Ishikawa (cell line): ENCODE measurements around the gene TMEM208.

Experiments
- CEBPB ChIP-seq: IDR thresholded peaks from 2 replicates; pipeline ENCODE4 v1.6.1; 2012
- CREB1 ChIP-seq: IDR thresholded peaks from 2 replicates; pipeline ENCODE4 v1.6.1; 2012; ENCODE audit warnings: low read depth
- EGR1 ChIP-seq: IDR thresholded peaks from 2 replicates; pipeline ENCODE4 v1.6.1; 2012
- EP300 ChIP-seq: IDR thresholded peaks from 2 replicates; pipeline ENCODE4 v1.6.1; 2012; ENCODE audit warnings: borderline replicate concordance
- FOXM1 ChIP-seq: IDR thresholded peaks from 2 replicates; pipeline ENCODE4 v1.6.1; 2012; ENCODE audit warnings: low read depth, borderline replicate concordance
- NFIC ChIP-seq: IDR thresholded peaks from 2 replicates; pipeline ENCODE4 v1.6.1; 2012
- RAD21 ChIP-seq: IDR thresholded peaks from 2 replicates; pipeline ENCODE4 v1.6.1; 2012; ENCODE audit warnings: low read depth
- TAF1 ChIP-seq: IDR thresholded peaks from 2 replicates; pipeline ENCODE4 v1.6.1; 2012; ENCODE audit warnings: low read depth, mild to moderate bottlenecking
- TCF12 ChIP-seq: IDR thresholded peaks from 2 replicates; pipeline ENCODE4 v1.6.1; 2012; ENCODE audit warnings: low read depth
- TEAD4 ChIP-seq: IDR thresholded peaks from 2 replicates; pipeline ENCODE4 v1.6.1; 2012
- YY1 ChIP-seq: IDR thresholded peaks from 2 replicates; pipeline ENCODE4 v1.6.1; 2012; ENCODE audit warnings: low read depth
- ZBTB7A ChIP-seq: IDR thresholded peaks from 2 replicates; pipeline ENCODE4 v1.6.1; 2012; ENCODE audit warnings: low read depth
- TF ChIP-seq, protein P1 (sequence below): IDR thresholded peaks from 2 replicates; pipeline ENCODE4 v1.6.1; 2012
- TF ChIP-seq, protein P2 (sequence below): IDR thresholded peaks from 2 replicates; pipeline ENCODE4 v1.6.1; 2012; ENCODE audit warnings: low read depth, mild to moderate bottlenecking
- TF ChIP-seq, protein P3 (sequence below): IDR thresholded peaks from 2 replicates; pipeline ENCODE4 v1.6.1; 2012

Gene TMEM208

DNA sequence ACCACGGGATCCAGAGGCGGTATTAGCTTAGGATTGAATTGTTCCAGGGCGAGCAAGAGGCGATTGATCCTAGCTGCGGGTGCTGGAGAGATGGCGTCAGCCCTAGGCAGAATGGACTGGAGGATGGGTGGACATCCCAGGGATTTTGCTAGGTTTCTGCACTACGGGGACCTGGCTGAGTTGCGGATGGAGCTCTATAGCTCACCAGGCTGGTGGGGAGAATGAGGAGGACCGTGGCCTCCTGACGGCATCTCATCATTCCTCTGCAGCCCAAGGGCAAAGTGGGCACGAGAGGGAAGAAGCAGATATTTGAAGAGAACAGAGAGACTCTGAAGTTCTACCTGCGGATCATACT lies 614 bp downstream of the TMEM208 start:
- TF ChIP-seq, protein P1, sequence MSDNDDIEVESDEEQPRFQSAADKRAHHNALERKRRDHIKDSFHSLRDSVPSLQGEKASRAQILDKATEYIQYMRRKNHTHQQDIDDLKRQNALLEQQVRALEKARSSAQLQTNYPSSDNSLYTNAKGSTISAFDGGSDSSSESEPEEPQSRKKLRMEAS = no peak
- no peak for TF ChIP-seq TCF12
- no peak for TF ChIP-seq FOXM1
- no peak for TF ChIP-seq YY1
- no peak for TF ChIP-seq CREB1
- TF ChIP-seq CEBPB = no peak
- TF ChIP-seq, protein P2, sequence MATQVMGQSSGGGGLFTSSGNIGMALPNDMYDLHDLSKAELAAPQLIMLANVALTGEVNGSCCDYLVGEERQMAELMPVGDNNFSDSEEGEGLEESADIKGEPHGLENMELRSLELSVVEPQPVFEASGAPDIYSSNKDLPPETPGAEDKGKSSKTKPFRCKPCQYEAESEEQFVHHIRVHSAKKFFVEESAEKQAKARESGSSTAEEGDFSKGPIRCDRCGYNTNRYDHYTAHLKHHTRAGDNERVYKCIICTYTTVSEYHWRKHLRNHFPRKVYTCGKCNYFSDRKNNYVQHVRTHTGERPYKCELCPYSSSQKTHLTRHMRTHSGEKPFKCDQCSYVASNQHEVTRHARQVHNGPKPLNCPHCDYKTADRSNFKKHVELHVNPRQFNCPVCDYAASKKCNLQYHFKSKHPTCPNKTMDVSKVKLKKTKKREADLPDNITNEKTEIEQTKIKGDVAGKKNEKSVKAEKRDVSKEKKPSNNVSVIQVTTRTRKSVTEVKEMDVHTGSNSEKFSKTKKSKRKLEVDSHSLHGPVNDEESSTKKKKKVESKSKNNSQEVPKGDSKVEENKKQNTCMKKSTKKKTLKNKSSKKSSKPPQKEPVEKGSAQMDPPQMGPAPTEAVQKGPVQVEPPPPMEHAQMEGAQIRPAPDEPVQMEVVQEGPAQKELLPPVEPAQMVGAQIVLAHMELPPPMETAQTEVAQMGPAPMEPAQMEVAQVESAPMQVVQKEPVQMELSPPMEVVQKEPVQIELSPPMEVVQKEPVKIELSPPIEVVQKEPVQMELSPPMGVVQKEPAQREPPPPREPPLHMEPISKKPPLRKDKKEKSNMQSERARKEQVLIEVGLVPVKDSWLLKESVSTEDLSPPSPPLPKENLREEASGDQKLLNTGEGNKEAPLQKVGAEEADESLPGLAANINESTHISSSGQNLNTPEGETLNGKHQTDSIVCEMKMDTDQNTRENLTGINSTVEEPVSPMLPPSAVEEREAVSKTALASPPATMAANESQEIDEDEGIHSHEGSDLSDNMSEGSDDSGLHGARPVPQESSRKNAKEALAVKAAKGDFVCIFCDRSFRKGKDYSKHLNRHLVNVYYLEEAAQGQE = no peak
- no peak for TF ChIP-seq NFIC
- no peak for TF ChIP-seq EP300
- TF ChIP-seq RAD21 = no peak
- no peak for TF ChIP-seq TAF1
- TF ChIP-seq TEAD4 = no peak
- TF ChIP-seq, protein P3, sequence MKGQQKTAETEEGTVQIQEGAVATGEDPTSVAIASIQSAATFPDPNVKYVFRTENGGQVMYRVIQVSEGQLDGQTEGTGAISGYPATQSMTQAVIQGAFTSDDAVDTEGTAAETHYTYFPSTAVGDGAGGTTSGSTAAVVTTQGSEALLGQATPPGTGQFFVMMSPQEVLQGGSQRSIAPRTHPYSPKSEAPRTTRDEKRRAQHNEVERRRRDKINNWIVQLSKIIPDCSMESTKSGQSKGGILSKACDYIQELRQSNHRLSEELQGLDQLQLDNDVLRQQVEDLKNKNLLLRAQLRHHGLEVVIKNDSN = no peak
- no peak for TF ChIP-seq EGR1
- TF ChIP-seq ZBTB7A = no peak

DNA sequence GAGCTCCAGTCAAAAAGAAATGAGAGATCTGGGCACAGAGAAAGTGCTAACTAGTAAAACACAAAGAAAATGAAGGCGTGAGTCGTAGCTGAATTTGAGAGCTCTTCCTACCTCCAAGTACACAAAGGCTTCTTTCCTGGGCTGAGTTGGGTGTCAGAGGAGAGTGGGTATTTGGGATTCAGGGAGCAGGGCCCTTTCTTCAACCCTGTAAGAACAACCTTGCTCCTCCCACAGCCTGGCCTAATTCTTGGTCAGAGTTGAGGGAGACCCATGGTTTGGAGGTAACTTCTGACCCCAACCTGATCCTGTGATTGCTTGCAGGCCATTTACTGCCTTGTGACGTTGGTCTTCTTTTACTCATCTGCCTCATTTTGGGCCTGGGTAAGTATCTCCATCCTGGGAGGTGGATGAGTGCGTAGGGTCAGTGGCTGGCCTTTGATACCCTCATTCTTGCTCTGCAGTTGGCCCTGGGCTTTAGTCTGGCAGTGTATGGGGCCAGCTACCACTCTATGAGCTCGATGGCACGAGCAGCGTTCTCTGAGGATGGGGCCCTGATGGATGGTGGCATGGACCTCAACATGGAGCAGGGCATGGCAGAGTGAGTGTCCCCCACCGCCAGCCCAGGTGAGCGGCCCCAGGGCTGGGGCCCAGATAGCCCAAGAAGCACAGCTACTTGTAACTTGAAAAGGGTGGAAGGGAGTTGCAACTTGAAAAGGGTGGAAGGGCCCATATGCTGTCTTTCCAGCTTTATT lies 1.3 kb downstream of the TMEM208 start:
- TF ChIP-seq EGR1 (no peak), TEAD4 (no peak), TCF12 (no peak), EP300 (no peak), RAD21 (no peak), TAF1 (no peak), ZBTB7A (no peak), CREB1 (no peak), NFIC (no peak)
- TF ChIP-seq, protein P3 = no peak
- TF ChIP-seq, protein P1 = no peak
- TF ChIP-seq, protein P2 = no peak

DNA sequence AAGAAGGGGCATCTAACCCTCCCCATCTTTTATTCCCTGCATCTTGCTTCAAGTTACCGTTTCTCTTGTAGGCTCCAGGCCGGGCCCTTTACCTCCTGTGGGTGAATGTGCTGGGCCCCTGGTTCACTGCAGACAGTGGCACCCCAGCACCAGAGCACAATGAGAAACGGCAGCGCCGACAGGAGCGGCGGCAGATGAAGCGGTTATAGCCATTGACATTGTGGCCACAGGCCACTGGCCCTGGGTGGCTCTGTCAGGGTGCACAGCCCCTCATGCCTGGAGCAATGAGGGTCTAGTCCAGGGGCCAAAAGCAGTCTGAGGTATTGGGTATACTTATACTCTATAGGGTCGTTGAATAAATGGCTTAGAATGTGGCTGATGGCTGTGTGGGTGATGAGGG lies 2.0 kb downstream of the TMEM208 start:
- TF ChIP-seq EGR1 (no peak), CREB1 (no peak), ZBTB7A (no peak), TEAD4 (no peak), TCF12 (no peak), CEBPB (no peak), YY1 (no peak), TAF1 (no peak), RAD21 (no peak), FOXM1 (no peak), EP300 (no peak), NFIC (no peak)
- TF ChIP-seq, protein P2 = no peak
- TF ChIP-seq, protein P3 = no peak
- TF ChIP-seq, protein P1 = no peak
